IMR-90 (cell line): ENCODE data around the gene GMFB. TPM values are rescaled to one million over a fixed set of nuclear protein-coding genes. Genes with fewer than 3 reads are reported as not detected.

ENCODE experiments used
- polyA plus RNA-seq, 3 experiments: library from polyadenylated mRNA; depleted of rRNA; stranded (reverse); fragments of >200 nt; gene quantifications; 2 replicates each; pipeline ENCODE4 v1.2.3, GENCODE V29; 2012; ENCODE audit warnings: low replicate concordance in 1 of 3
- total RNA-seq: library from RNA; depleted of rRNA; stranded (reverse); fragments of >200 nt; gene quantifications from 2 replicates; pipeline ENCODE4 v1.2.3, GENCODE V29; 2012; rRNA removed

Gene GMFB
- total and polyA plus RNA-seq, 2 of the 4 experiments (the other 2 are of a cell fraction): 22.4 to 59.1 TPM

Other genes with a start within 250 kb of the GMFB start
- gene CDKN3, start 92.0 kb downstream of the GMFB start, total RNA-seq: 48.9 and 70.8 TPM in 2 replicates
- 32.9 and 38.9 TPM in 2 replicates for gene CDKN3, start 92.0 kb downstream of the GMFB start, polyA plus RNA-seq (2012; rRNA removed)
- gene CNIH1, start 47.6 kb downstream of the GMFB start, total RNA-seq: 134 and 244 TPM in 2 replicates
- gene CNIH1, start 47.6 kb downstream of the GMFB start, polyA plus RNA-seq (2012; rRNA removed): 138 and 284 TPM in 2 replicates
- gene CGRRF1, start 20.9 kb upstream of the GMFB start, total RNA-seq: 13.8 and 15.3 TPM in 2 replicates
- 5.1 and 6.0 TPM in 2 replicates for gene CGRRF1, start 20.9 kb upstream of the GMFB start, polyA plus RNA-seq (2012; rRNA removed)
- gene SAMD4A, start 78.1 kb upstream of the GMFB start, total RNA-seq: 36.7 and 38.2 TPM in 2 replicates
- gene SAMD4A, start 78.1 kb upstream of the GMFB start, polyA plus RNA-seq (2012; rRNA removed): 20.0 and 22.9 TPM in 2 replicates